Endodermal cell (in vitro differentiated cells): Measurements from ENCODE around the gene NSFL1C. TPM values are rescaled to one million over a fixed set of nuclear protein-coding genes. Genes with fewer than 3 reads are reported as not detected.

Experiments used
- DNase-seq: peaks from one replicate; pipeline ENCODE4 v3.0.0-alpha.2; 2017
- H3K27ac ChIP-seq: 2 replicates; pipeline ENCODE4 v1.5.1; 2013; ENCODE audit warnings: mild to moderate bottlenecking, low read depth, low read length, moderate library complexity
- H3K27me3 ChIP-seq: 2 replicates; pipeline ENCODE4 v1.6.1; 2013; ENCODE audit warnings: mild to moderate bottlenecking, low read length, moderate library complexity; ENCODE audit not compliant: insufficient read depth, control insufficient read depth, poor library complexity, severe bottlenecking
- H3K36me3 ChIP-seq: 2 replicates; pipeline ENCODE4 v1.7.0; 2013; ENCODE audit warnings: mild to moderate bottlenecking, low read length, moderate library complexity; ENCODE audit not compliant: control insufficient read depth, insufficient read depth
- H3K4me1 ChIP-seq: one replicate; pipeline ENCODE4 v1.7.0; 2013; ENCODE audit warnings: low read length; ENCODE audit not compliant: control insufficient read depth, insufficient read depth
- H3K4me3 ChIP-seq: 2 replicates; pipeline ENCODE4 v1.5.1; 2013; ENCODE audit warnings: mild to moderate bottlenecking, low read length, moderate library complexity
- H3K9ac ChIP-seq: 2 replicates; pipeline ENCODE4 v1.6.1; 2013; ENCODE audit warnings: mild to moderate bottlenecking, low read length, moderate library complexity; ENCODE audit not compliant: poor library complexity, severe bottlenecking; ENCODE audit errors: extremely low read depth
- H3K9me3 ChIP-seq: 2 replicates; pipeline ENCODE4 v1.6.1; 2013; ENCODE audit warnings: mild to moderate bottlenecking, low read length, moderate library complexity; ENCODE audit not compliant: control insufficient read depth
- H3K27ac Mint-ChIP-seq: 2 replicates; pipeline ENCODE4 v1.8.0; 2020; ENCODE audit warnings: mixed read lengths
- H3K27me3 Mint-ChIP-seq: 2 replicates; pipeline ENCODE4 v1.8.0; 2021; ENCODE audit warnings: mild to moderate bottlenecking, mixed read lengths; ENCODE audit not compliant: insufficient read depth
- H3K36me3 Mint-ChIP-seq: 2 replicates; pipeline ENCODE4 v1.8.0; 2020; ENCODE audit warnings: low read depth, mixed read lengths
- H3K4me1 Mint-ChIP-seq: 2 replicates; pipeline ENCODE4 v1.8.0; 2020; ENCODE audit warnings: mixed read lengths
- H3K4me3 Mint-ChIP-seq: 2 replicates; pipeline ENCODE4 v1.8.0; 2020; ENCODE audit warnings: mild to moderate bottlenecking, moderate library complexity, mixed read lengths
- H3K9me3 Mint-ChIP-seq: 2 replicates; pipeline ENCODE4 v1.8.0; 2020; ENCODE audit warnings: mild to moderate bottlenecking, mixed read lengths
- WGBS, 2 experiments: methylation state at CpG; one replicate each; pipeline versions ENCODE4 v1.1.5 to v1.1.7; 2013; ENCODE audit warnings: missing lambda C conversion rate in 2 of 2, mixed read lengths in 1 of 2; ENCODE audit not compliant: insufficient coverage in 1 of 2, insufficient read length in 1 of 2; 5-methylcytosine and 5-hydroxymethylcytosine counted together
- total RNA-seq, 2 donors: library from RNA; stranded (reverse); fragmentation: NEBNext Ultra II Directional in 1 of 2; extraction: Animal tissue kit (Norgen Biotek cat#: 25700) in 1 of 2; gene quantifications; 2 replicates in 1 of 2; 3 replicates in 1 of 2; pipeline ENCODE4 v1.2.1, GENCODE V29; 2021
- TF ChIP-seq, protein P1 (sequence below): fragments of 200-600 bp; sonication (generic); conservative IDR thresholded peaks from 2 replicates; pipeline ENCODE4 v1.5.0; 2021; ENCODE audit warnings: antibody characterized with exemption, mild to moderate bottlenecking

The NSFL1C gene
- total RNA-seq, 2 donors from 2014 or later: 90.9 to 117 TPM

GRCh38 chr20:1427457-1428054 is 39.1 kb downstream of the NSFL1C start:
- Histone ChIP-seq H3K27ac (peak overlapping the region; percentile 77), H3K9me3 (no peaks in the 10 kb centered on the region), H3K36me3 (no peaks in the 10 kb centered on the region), H3K9ac (no peak overlapping the region), H3K27me3 (no peaks in the 10 kb centered on the region), H3K4me3 (no peak overlapping the region), H3K4me1 (peaks cover 6% of the 10 kb centered on the region)
- Mint-ChIP-seq H3K4me1 (peaks cover 26% of the 10 kb centered on the region), H3K9me3 (peaks cover under 1% of the 10 kb centered on the region), H3K27ac (peak overlapping the region; percentile 74), H3K27me3 (no peaks in the 10 kb centered on the region), H3K36me3 (no peaks in the 10 kb centered on the region), H3K4me3 (peak overlapping the region; percentile 9)
- DNase-seq: peak; percentile 92
- WGBS, 2 experiments: 25 to 38% methylated on average over 1 to 3 of the region's 3 CpGs
- TF ChIP-seq, protein P1, sequence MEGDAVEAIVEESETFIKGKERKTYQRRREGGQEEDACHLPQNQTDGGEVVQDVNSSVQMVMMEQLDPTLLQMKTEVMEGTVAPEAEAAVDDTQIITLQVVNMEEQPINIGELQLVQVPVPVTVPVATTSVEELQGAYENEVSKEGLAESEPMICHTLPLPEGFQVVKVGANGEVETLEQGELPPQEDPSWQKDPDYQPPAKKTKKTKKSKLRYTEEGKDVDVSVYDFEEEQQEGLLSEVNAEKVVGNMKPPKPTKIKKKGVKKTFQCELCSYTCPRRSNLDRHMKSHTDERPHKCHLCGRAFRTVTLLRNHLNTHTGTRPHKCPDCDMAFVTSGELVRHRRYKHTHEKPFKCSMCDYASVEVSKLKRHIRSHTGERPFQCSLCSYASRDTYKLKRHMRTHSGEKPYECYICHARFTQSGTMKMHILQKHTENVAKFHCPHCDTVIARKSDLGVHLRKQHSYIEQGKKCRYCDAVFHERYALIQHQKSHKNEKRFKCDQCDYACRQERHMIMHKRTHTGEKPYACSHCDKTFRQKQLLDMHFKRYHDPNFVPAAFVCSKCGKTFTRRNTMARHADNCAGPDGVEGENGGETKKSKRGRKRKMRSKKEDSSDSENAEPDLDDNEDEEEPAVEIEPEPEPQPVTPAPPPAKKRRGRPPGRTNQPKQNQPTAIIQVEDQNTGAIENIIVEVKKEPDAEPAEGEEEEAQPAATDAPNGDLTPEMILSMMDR: peak; percentile 55

DNA sequence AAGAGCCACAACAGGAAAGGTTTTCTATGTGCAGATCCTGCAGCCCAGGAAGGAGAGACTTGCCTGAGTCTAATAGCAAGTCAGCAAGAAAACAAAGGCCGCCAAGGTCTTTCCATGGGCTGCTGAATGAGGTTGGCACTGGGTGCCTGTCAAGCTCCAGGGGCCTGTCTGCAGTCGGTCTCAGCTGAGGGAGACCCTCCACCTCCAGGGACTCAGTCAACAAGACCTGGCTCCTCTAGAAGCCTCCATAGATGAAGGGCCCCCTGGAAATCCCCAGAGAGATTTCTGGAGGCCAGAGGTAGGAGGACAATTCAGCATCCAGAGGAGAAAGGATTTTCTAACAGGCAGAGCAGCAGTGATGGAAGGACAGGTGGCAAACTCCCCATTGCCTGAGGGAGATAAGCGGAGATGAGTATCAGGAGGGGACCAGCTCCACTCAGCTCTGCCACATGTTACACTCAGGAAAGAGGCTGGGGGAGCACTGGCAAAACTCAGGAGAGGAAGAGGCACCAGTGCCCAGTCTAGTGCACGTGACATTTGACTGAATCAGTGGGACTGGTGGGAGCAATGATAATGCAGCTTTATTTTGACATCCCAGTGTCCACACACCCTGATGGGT is 40.3 kb downstream of the NSFL1C start:
- no peaks in the 10 kb centered on the region for H3K27me3 ChIP-seq
- H3K27ac ChIP-seq: no peak overlapping the region
- peaks cover 23% of the 10 kb centered on the region for H3K4me1 Mint-ChIP-seq
- H3K27ac Mint-ChIP-seq: no peak overlapping the region
- 64 to 79% methylated on average over 2 to 4 of the region's 4 CpGs for WGBS, 2 experiments
- H3K9me3 Mint-ChIP-seq: peaks cover 2% of the 10 kb centered on the region
- TF ChIP-seq, protein P1: no peak
- no peak overlapping the region for H3K4me3 Mint-ChIP-seq
- H3K27me3 Mint-ChIP-seq: peaks cover 3% of the 10 kb centered on the region
- no peaks in the 10 kb centered on the region for H3K36me3 Mint-ChIP-seq
- no peaks in the 10 kb centered on the region for H3K36me3 ChIP-seq
- H3K4me1 ChIP-seq: peaks cover 6% of the 10 kb centered on the region
- DNase-seq: no peak
- no peaks in the 10 kb centered on the region for H3K9me3 ChIP-seq
- no peak overlapping the region for H3K9ac ChIP-seq
- no peak overlapping the region for H3K4me3 ChIP-seq

GRCh38 chr20:1424336-1424735 is 42.3 kb downstream of the NSFL1C start:
- Mint-ChIP-seq H3K27ac (no peak overlapping the region), H3K27me3 (peaks cover 7% of the 10 kb centered on the region), H3K36me3 (no peaks in the 10 kb centered on the region), H3K4me3 (no peak overlapping the region), H3K4me1 (peaks cover 19% of the 10 kb centered on the region), H3K9me3 (peaks cover 20% of the 10 kb centered on the region)
- H3K27ac ChIP-seq: no peak overlapping the region
- H3K9me3 ChIP-seq: peaks cover 15% of the 10 kb centered on the region
- no peaks in the 10 kb centered on the region for H3K36me3 ChIP-seq
- H3K27me3 ChIP-seq: no peaks in the 10 kb centered on the region
- TF ChIP-seq, protein P1: no peak
- H3K4me1 ChIP-seq: peaks cover 6% of the 10 kb centered on the region
- WGBS, 2 experiments: 68 to 91% methylated on average over 1 of the region's 1 CpG
- no peak for DNase-seq
- no peak overlapping the region for H3K9ac ChIP-seq
- H3K4me3 ChIP-seq: no peak overlapping the region
